C4-2B (cell line): ENCODE measurements around the gene PHACTR1.

Source experiments
- ZFX ChIP-seq: fragments of 450-650 bp; IDR thresholded peaks from 2 replicates; pipeline ENCODE4 v1.6.1; 2017
- TF ChIP-seq, protein P1 (sequence below): fragments of 450-650 bp; conservative IDR thresholded peaks from 2 replicates; pipeline ENCODE4 v1.5.1; 2017; ENCODE audit warnings: mild to moderate bottlenecking

DNA sequence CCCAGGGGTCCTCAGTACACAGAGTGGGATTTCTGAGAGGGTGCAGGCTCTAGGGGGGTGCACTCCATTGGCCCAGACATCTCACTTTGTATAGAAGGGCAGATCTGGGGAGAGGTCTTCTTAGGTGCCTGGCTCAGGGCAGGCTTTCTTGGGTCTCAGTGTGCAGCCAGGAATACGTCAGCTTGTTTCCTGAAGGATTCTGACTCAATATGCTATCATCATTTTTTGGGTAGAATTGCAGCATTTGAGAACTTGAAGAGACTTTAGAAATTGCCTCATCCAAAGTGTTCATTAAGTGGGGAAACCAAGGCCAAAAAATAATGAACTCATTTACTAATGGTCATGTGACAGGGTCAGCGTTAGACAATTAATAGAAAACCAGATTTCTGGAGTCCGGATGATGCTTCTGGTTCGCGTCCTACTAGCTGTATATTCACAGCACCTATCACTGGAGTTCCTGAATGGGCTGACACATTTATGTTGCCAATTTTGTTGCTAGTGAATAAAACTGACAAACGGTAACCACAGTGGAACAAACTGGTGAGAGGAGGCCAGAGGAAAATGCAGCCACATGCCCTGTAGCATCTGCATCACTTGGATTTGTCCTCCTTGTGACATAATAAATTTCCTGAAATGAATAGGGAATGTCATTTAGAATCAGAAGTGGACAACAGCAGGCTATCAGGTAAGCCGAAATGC, 372.9 kb downstream of the PHACTR1 start:
- TF ChIP-seq, protein P1, sequence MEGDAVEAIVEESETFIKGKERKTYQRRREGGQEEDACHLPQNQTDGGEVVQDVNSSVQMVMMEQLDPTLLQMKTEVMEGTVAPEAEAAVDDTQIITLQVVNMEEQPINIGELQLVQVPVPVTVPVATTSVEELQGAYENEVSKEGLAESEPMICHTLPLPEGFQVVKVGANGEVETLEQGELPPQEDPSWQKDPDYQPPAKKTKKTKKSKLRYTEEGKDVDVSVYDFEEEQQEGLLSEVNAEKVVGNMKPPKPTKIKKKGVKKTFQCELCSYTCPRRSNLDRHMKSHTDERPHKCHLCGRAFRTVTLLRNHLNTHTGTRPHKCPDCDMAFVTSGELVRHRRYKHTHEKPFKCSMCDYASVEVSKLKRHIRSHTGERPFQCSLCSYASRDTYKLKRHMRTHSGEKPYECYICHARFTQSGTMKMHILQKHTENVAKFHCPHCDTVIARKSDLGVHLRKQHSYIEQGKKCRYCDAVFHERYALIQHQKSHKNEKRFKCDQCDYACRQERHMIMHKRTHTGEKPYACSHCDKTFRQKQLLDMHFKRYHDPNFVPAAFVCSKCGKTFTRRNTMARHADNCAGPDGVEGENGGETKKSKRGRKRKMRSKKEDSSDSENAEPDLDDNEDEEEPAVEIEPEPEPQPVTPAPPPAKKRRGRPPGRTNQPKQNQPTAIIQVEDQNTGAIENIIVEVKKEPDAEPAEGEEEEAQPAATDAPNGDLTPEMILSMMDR, result no peak
- no peak for TF ChIP-seq ZFX
